GM12891 (cell line): ENCODE results near the gene PCDH9.

Experiments
- PAX5 ChIP-seq: IDR thresholded peaks from 2 replicates; pipeline ENCODE4 v1.6.1; 2011; ENCODE audit warnings: low read length, moderate library complexity, mild to moderate bottlenecking; ENCODE audit not compliant: insufficient read depth, severe bottlenecking
- POLR2A ChIP-seq: IDR thresholded peaks from 2 replicates; pipeline ENCODE4 v1.6.1; 2011; ENCODE audit warnings: low read depth, low read length, control low read depth
- POLR2AphosphoS5 ChIP-seq: IDR thresholded peaks from 2 replicates; pipeline ENCODE4 v1.6.1; 2011; ENCODE audit warnings: low read depth, low read length, control low read depth
- POU2F2 ChIP-seq: IDR thresholded peaks from 2 replicates; pipeline ENCODE4 v1.6.1; 2011; ENCODE audit warnings: low read depth, mild to moderate bottlenecking, control low read depth, low read length, moderate library complexity
- SPI1 ChIP-seq: IDR thresholded peaks from 2 replicates; pipeline ENCODE4 v1.6.1; 2011; ENCODE audit warnings: low read depth, low read length, control low read depth

DNA sequence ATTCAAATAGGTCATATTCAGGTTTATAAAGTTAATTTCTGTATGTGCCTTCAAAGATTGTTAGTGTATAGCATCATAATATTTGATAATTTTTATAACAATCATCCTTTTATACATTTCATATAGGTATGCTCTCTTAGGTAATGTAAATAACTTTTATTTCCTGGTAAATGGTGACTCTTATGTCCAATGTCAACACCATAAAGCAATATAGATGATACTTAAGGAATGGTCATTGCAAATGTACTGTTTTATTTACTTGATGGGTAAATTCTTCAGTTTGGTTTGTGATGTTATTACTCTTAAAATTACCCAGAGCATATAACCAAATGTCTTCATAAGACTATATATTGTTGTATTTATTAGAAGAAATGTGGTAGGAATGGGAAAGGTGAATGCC, 928.7 kb downstream of the PCDH9 start:
- TF ChIP-seq POLR2A = no peak
- TF ChIP-seq POLR2AphosphoS5 = no peak
- TF ChIP-seq SPI1 = no peak
- TF ChIP-seq POU2F2 = no peak
- TF ChIP-seq PAX5 = no peak
